ENCODE data around the gene SPOP.

DNA sequence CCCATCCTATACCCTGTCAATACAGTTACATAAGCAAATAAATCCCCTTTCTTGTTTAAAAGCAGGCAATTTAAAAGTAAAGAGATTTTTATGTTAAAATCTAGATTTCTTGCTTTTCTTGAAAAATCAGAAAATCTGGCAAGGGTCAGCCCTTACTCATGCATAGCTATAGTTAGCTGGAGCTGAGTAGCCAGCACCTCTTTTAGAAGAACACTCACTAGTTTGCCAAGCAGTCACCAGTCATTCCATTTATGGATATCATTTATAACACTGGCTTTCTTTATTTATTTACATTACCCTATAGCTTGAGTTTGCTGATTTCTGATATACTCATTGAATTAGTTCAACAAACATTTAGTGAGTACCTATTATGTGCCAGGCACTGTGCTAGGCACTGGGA lies 56.5 kb downstream of the SPOP start:
- TF ChIP-seq POLR2A (IDR thresholded peaks at IDR 0.05): no peak
- TF ChIP-seq, protein P1, sequence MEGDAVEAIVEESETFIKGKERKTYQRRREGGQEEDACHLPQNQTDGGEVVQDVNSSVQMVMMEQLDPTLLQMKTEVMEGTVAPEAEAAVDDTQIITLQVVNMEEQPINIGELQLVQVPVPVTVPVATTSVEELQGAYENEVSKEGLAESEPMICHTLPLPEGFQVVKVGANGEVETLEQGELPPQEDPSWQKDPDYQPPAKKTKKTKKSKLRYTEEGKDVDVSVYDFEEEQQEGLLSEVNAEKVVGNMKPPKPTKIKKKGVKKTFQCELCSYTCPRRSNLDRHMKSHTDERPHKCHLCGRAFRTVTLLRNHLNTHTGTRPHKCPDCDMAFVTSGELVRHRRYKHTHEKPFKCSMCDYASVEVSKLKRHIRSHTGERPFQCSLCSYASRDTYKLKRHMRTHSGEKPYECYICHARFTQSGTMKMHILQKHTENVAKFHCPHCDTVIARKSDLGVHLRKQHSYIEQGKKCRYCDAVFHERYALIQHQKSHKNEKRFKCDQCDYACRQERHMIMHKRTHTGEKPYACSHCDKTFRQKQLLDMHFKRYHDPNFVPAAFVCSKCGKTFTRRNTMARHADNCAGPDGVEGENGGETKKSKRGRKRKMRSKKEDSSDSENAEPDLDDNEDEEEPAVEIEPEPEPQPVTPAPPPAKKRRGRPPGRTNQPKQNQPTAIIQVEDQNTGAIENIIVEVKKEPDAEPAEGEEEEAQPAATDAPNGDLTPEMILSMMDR (IDR thresholded peaks at IDR 0.05 in 4 of 5, conservative IDR thresholded peaks at IDR 0.05 in 1 of 5): no peak

Data from gastrocnemius medialis (tissue), 4 donors.